ENCODE data around the gene DIAPH2.

The DIAPH2 gene

DNA sequence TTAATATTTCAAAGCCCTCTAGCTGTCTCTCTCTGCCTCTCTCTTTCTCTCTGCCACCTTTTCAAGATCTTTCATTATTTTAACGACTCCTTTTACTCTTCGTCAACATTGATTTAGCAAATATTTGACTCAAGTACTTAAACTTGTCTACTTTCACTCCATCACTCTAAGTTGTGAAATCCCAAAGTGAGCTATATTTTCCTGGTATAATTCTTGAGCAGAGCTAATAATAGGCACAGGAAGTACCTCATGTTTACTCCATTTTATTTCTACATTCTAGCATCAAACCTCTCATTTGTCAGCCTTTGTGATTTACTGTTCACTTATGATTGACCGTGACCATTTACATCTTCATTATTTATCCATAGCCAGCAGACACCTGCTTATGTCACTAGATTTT is 681.6 kb downstream of the DIAPH2 start:
- CTCF ChIA-PET = no interaction called here
- TF ChIP-seq L3MBTL2 (conservative IDR thresholded peaks at IDR 0.05) = no peak
- no peak for TF ChIP-seq NFRKB (IDR thresholded peaks at IDR 0.05)
- no peak for TF ChIP-seq FOXA1 (IDR thresholded peaks at IDR 0.05)
- no peak for TF ChIP-seq FOXM1 (IDR thresholded peaks at IDR 0.05; ENCODE audit: borderline replicate concordance)
- no peak for TF ChIP-seq SUZ12 (IDR thresholded peaks at IDR 0.05)
- POLR2A ChIA-PET = no interaction called here
- DNase-seq (ENCODE audit: extremely low spot score) = no peak

DNA sequence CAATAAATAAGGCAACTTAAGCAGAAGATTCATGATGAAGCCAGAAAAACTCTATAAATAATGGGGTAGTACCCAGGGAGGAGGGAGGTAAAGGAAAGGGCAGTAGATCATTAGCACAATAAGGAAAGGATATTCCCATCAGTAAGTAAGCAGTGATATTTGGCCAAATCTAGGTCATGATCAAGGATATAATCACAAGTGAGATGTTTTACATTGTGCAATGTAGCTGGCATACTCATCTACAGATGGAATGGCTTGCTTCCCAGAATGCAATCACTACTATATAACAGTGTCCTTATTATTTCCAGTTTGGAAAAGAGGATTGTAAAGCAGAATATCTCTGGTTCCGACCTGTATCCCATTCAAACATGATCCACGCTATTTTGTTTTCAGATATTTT is 682.5 kb downstream of the DIAPH2 start:
- ChIA-PET POLR2A (no interaction called here), CTCF (no interaction called here)
- no peak for DNase-seq (ENCODE audit: extremely low spot score)
- no peak for TF ChIP-seq CTBP1 (IDR thresholded peaks at IDR 0.05; ENCODE audit: borderline replicate concordance)
- TF ChIP-seq SP1 (IDR thresholded peaks at IDR 0.05) = no peak
- no peak for TF ChIP-seq L3MBTL2 (conservative IDR thresholded peaks at IDR 0.05)
- TF ChIP-seq SUZ12 (IDR thresholded peaks at IDR 0.05) = no peak
- TF ChIP-seq FOXA1 (IDR thresholded peaks at IDR 0.05) = no peak
- TF ChIP-seq LEF1 (IDR thresholded peaks at IDR 0.05; ENCODE audit: borderline replicate concordance) = no peak
- TF ChIP-seq TARDBP (IDR thresholded peaks at IDR 0.05) = no peak

DNA sequence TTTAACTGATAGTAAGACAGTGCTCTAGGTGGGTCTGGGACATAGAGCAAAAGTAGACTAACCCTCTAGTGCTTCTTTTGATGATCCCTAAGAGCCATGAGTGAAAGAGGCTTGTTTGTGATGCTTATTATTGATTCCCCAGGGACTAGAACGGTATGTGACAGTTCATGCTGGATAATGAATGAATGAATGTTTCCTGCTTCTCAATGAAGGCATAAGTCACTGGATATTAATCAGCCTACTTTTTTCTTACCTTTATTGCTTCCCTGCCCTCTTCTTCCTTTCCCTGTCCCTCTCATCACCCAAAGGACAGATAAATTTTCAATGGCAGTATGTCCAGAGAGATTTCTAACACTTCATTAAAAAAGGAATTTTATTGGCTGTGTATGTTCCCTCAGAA is 685.3 kb downstream of the DIAPH2 start:
- no peak for TF ChIP-seq FOXM1 (IDR thresholded peaks at IDR 0.05; ENCODE audit: borderline replicate concordance)
- TF ChIP-seq HDGF (IDR thresholded peaks at IDR 0.05; ENCODE audit: borderline replicate concordance) = no peak
- TF ChIP-seq SUZ12 (IDR thresholded peaks at IDR 0.05) = no peak
- no peak for TF ChIP-seq BHLHE40 (IDR thresholded peaks at IDR 0.05; ENCODE audit: borderline replicate concordance)
- no peak for TF ChIP-seq FOXA1 (IDR thresholded peaks at IDR 0.05)
- TF ChIP-seq ZNF384 (IDR thresholded peaks at IDR 0.05) = no peak
- no peak for TF ChIP-seq ELF4 (IDR thresholded peaks at IDR 0.05)
- no peak for TF ChIP-seq TARDBP (IDR thresholded peaks at IDR 0.05)
- no peak for TF ChIP-seq SP1 (IDR thresholded peaks at IDR 0.05)
- TF ChIP-seq, protein P1, sequence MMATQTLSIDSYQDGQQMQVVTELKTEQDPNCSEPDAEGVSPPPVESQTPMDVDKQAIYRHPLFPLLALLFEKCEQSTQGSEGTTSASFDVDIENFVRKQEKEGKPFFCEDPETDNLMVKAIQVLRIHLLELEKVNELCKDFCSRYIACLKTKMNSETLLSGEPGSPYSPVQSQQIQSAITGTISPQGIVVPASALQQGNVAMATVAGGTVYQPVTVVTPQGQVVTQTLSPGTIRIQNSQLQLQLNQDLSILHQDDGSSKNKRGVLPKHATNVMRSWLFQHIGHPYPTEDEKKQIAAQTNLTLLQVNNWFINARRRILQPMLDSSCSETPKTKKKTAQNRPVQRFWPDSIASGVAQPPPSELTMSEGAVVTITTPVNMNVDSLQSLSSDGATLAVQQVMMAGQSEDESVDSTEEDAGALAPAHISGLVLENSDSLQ (IDR thresholded peaks at IDR 0.05) = no peak
- no peak for TF ChIP-seq CTBP1 (IDR thresholded peaks at IDR 0.05; ENCODE audit: borderline replicate concordance)
- TF ChIP-seq L3MBTL2 (conservative IDR thresholded peaks at IDR 0.05) = no peak
- no peak for TF ChIP-seq ARNT (IDR thresholded peaks at IDR 0.05)
- no peak for TF ChIP-seq LEF1 (IDR thresholded peaks at IDR 0.05; ENCODE audit: borderline replicate concordance)
- TF ChIP-seq FOXK2 (IDR thresholded peaks at IDR 0.05) = no peak
- TF ChIP-seq NFRKB (IDR thresholded peaks at IDR 0.05) = no peak
- POLR2A ChIA-PET = no interaction called here
- no peak for DNase-seq (ENCODE audit: extremely low spot score)
- CTCF ChIA-PET = no interaction called here

DNA sequence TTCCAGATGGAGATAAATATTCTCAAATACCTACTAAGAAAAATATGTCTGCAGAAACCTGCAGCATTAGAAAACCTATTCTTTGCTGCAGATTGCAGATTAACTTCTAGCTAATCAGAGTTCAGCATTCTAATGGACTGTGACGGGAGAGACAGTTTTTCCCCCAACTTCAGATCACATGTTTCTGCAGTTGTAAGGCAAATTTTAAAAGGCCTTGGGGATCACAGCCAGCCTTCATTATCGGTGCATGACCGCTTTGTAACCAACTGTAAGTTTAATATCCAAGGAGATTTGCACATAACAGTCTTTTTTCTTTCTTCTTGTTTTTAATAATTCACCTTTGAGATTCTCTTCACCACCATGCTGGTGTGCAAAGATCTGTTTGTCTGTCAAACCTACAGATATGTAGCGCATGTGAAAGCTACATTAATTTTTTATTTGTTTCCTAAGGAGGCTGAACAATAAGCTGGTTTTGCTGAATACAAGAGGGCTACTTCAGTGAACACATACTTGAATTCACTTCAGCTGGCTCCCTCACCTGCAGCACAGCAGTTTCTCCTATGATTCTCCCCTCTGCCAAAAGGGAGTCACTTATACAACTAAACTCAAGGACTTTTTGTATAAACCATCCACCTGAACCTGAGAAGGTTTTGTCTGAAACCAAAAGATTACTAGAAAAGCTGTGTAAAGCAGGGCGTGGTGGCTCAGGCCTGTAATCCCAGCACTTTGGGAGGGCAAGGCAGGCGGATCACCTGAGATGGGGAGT is 687.5 kb downstream of the DIAPH2 start:
- CTCF ChIA-PET = no interaction called here

DNA sequence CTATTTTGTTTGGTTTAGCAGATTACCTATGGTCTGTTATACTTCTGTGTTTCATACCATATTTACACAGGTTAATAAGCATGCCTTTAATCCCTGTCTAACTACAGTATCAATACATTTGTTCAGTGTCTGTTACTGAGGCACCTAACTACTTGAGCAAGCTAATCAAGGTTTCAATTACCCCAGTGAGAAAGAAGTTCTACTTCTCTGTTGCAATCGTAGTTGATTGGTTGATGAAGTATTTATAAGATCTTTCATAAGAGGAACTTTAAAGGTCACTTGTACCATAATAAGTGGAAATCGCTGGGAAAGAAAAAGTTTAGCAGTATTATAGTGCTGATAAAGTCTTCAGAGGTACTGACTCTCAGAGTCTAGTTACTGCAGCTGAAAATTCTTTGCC is 689.6 kb downstream of the DIAPH2 start:
- no peak for DNase-seq (ENCODE audit: extremely low spot score)
- TF ChIP-seq ELF4 (IDR thresholded peaks at IDR 0.05) = no peak
- no peak for TF ChIP-seq LEF1 (IDR thresholded peaks at IDR 0.05; ENCODE audit: borderline replicate concordance)
- no peak for TF ChIP-seq NFRKB (IDR thresholded peaks at IDR 0.05)
- TF ChIP-seq BHLHE40 (IDR thresholded peaks at IDR 0.05; ENCODE audit: borderline replicate concordance) = no peak
- TF ChIP-seq FOXK2 (IDR thresholded peaks at IDR 0.05) = no peak
- no peak for TF ChIP-seq SP1 (IDR thresholded peaks at IDR 0.05)
- TF ChIP-seq, protein P1 (IDR thresholded peaks at IDR 0.05) = no peak
- no peak for TF ChIP-seq HDGF (IDR thresholded peaks at IDR 0.05; ENCODE audit: borderline replicate concordance)
- no peak for TF ChIP-seq ZNF384 (IDR thresholded peaks at IDR 0.05)
- TF ChIP-seq ARNT (IDR thresholded peaks at IDR 0.05) = no peak
- TF ChIP-seq FOXM1 (IDR thresholded peaks at IDR 0.05; ENCODE audit: borderline replicate concordance) = no peak
- no peak for TF ChIP-seq SUZ12 (IDR thresholded peaks at IDR 0.05)
- no peak for TF ChIP-seq L3MBTL2 (conservative IDR thresholded peaks at IDR 0.05)
- no peak for TF ChIP-seq CTBP1 (IDR thresholded peaks at IDR 0.05; ENCODE audit: borderline replicate concordance)
- ChIA-PET CTCF (no interaction called here), POLR2A (no interaction called here)

More for the DNA sequence above, 687.5 kb downstream of the DIAPH2 start:
- no peak for DNase-seq (ENCODE audit: extremely low spot score)
- POLR2A ChIA-PET = no interaction called here
- no peak for TF ChIP-seq HDGF (IDR thresholded peaks at IDR 0.05; ENCODE audit: borderline replicate concordance)
- no peak for TF ChIP-seq L3MBTL2 (conservative IDR thresholded peaks at IDR 0.05)
- no peak for TF ChIP-seq TARDBP (IDR thresholded peaks at IDR 0.05)
- no peak for TF ChIP-seq BHLHE40 (IDR thresholded peaks at IDR 0.05; ENCODE audit: borderline replicate concordance)
- TF ChIP-seq ELF4 (IDR thresholded peaks at IDR 0.05) = no peak
- TF ChIP-seq SUZ12 (IDR thresholded peaks at IDR 0.05) = no peak
- no peak for TF ChIP-seq ZNF384 (IDR thresholded peaks at IDR 0.05)
- TF ChIP-seq SP1 (IDR thresholded peaks at IDR 0.05) = no peak
- TF ChIP-seq, protein P1 (IDR thresholded peaks at IDR 0.05) = no peak
- TF ChIP-seq LEF1 (IDR thresholded peaks at IDR 0.05; ENCODE audit: borderline replicate concordance) = no peak

DNA sequence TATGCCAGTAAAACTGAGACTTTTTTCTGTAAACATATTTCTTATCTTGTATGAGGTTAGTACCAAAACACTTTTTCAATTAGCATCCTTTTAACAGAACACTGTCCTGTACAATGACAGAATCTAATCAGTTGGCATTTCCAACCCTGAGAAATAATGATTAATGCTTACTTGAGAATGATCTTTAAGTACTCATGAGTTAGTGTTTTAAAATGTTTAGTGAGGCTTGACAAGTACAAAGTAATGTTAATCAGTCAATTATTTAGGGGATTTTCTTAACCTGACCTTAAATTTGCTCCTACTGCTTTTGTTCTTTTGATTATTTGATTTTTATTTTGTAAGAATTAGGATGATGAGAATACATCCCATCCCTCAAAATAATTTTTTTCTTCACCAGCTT is 695.6 kb downstream of the DIAPH2 start:
- no peak for TF ChIP-seq FOXA1 (IDR thresholded peaks at IDR 0.05)
- no peak for TF ChIP-seq HDGF (IDR thresholded peaks at IDR 0.05; ENCODE audit: borderline replicate concordance)
- TF ChIP-seq ZNF384 (IDR thresholded peaks at IDR 0.05) = no peak
- TF ChIP-seq LEF1 (IDR thresholded peaks at IDR 0.05; ENCODE audit: borderline replicate concordance) = no peak
- no peak for TF ChIP-seq FOXK2 (IDR thresholded peaks at IDR 0.05)
- no peak for TF ChIP-seq L3MBTL2 (conservative IDR thresholded peaks at IDR 0.05)
- TF ChIP-seq, protein P1 (IDR thresholded peaks at IDR 0.05) = no peak
- TF ChIP-seq NFRKB (IDR thresholded peaks at IDR 0.05) = no peak
- no peak for TF ChIP-seq FOXM1 (IDR thresholded peaks at IDR 0.05; ENCODE audit: borderline replicate concordance)
- TF ChIP-seq SUZ12 (IDR thresholded peaks at IDR 0.05) = no peak
- TF ChIP-seq SP1 (IDR thresholded peaks at IDR 0.05) = no peak
- TF ChIP-seq ARNT (IDR thresholded peaks at IDR 0.05) = no peak
- TF ChIP-seq CTBP1 (IDR thresholded peaks at IDR 0.05; ENCODE audit: borderline replicate concordance) = no peak
- no peak for TF ChIP-seq ELF4 (IDR thresholded peaks at IDR 0.05)
- TF ChIP-seq BHLHE40 (IDR thresholded peaks at IDR 0.05; ENCODE audit: borderline replicate concordance) = no peak
- TF ChIP-seq TARDBP (IDR thresholded peaks at IDR 0.05) = no peak
- ChIA-PET POLR2A (no interaction called here), CTCF (no interaction called here)
- DNase-seq (ENCODE audit: extremely low spot score) = no peak
